ENCODE measurements around the gene UBE2E2.

UBE2E2 gene

DNA sequence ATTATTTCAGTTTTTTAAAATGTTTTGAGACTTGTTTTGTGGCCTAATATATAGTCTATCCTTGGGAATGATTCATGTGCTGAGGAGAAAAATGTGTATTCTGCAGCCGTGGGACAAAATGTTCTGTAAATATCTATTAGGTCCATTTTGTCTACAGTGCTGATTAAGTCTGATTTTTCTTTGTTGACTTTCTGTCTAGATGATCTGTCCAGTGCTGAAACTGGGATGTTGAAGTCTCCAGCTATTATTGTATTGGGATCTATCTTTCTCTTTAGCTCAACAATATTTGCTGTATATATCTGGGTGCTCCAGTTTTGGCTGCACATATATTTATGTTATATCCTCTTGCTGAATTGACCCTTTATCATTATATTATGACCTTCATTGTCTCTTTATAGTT, 85.2 kb downstream of the UBE2E2 start:
- DNase-seq = no peak

DNA sequence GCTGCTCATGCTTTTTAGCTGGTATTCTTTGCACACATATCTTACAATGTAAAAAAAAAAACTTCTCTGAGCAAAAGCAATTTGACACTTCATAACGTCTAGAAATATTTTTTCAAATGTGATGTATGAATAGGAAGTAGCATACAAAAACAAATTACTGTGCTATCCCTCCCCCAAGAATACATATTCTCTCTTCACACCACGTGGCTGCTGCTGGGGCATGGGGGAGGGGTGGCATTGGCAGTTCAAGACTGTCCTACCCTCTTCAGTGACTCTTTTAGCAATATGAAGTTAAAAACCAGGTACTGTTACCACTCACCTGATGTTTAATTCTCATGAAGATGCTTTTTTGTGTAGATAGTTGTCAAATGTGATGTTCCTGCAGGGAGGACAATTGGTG, 85.6 kb downstream of the UBE2E2 start:
- no peak for DNase-seq

DNA sequence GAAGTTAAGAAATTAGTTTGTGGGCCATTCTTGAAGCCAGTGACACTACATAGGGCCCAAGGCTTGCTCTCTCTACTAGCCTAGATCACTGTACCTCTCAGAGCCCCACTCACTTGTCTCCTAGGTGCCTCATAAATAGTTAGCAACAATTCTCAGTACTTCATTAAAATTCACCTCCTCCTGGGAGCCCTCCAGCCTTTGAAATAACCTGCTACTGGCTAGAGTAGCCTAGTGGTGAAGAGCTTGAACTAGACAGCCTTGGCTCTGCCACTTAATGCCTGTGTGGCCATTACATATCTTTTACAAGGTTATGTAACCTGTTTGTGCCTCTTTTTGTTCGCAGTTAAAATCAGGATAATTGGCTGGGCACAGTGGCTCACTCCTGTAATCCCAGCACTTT, 89.3 kb downstream of the UBE2E2 start:
- no peak for DNase-seq

DNA sequence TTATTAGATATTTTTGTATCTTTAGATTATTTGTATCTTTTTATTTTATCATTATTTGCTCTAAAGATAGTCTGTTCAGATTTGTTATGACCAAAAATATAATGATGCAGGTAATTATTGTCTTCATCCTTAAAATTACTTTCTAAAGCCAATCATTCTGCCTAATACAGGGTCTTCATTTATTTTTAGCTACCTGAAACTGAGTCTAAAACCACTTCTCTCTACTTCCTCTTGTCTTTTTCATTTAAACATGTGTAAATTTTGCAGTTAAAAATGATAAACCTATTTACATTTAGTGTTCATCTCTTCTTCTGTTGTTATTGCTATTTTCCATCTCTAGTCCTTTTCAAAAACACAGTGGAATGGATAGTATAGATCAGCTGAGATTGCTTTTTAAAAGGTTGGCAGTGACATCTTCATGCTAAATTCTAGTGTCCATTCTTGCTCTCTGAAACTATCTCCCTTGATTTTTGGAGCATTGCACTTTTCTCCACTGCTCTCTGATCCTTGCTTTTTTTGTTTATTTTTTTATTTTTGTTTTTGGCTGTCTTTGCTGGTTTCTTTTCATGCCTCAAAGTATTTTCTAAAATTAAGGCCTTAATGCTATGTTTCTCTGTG, 91.8 kb downstream of the UBE2E2 start:
- no peak for DNase-seq

DNA sequence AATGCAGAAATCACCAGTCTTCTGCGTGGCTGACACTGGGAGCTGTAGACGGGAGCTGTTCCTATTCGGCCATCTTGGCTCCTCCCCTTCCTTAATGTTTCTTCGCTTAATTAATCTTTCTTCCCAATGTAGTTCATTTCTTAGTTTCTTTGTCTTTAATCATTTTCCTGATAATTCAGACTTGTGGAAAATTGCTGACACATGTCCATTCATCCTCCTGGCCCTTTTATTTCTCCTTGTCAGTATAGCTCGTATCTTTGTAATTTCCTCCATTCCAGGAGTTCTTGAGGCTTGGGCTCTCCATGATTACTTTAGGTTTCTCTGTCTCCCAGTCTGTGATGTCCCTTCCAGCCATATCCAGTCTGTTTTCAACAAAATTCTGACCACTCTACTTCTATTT, 98.7 kb downstream of the UBE2E2 start:
- DNase-seq = no peak

DNA sequence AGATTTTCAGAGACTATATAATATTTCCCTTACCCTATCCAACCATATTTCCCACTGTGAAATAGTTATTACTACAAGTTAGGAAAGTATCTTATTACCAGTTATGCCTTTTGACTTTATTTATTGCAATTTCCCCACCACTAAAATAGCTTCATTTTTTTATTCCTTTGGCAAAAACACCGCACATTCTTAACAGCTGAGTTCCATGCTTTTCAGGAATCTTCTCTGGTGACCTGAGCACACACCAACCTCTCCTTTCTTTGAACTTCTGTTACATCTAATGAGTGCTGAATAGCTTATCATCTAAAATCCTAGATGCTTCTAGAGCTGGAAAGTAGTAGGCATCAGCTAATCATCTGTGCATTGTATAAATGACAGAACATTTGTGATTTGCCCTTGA, 99.1 kb downstream of the UBE2E2 start:
- no peak for DNase-seq

DNA sequence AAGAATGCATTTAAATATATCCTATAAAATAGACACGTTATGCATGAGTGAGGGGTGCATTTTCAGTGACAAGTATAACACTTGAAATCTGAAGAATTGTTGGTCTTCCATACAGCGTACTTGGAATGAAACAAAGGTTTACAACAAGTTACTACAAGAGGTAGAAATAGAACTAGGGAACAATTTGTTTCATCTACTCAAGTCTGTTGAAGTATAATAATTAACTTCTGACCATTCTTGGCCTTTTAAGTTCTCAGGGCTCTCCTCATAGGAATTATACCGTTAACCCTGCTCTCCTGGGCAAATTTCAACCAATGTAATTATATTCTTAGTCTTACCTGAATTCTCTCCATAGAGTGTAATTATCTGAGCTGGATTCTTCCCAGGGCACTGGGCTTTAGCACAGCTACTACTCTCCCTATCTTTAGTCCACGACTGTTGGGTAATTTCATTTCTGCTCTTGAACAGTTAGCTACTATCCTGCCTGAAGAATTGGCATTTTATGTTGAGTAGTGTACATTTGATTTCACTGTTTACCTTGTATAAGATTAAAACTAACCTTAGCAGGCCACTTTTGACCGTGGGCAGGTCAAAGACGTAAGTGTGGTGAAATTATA, 100.6 kb downstream of the UBE2E2 start:
- DNase-seq = no peak

DNA sequence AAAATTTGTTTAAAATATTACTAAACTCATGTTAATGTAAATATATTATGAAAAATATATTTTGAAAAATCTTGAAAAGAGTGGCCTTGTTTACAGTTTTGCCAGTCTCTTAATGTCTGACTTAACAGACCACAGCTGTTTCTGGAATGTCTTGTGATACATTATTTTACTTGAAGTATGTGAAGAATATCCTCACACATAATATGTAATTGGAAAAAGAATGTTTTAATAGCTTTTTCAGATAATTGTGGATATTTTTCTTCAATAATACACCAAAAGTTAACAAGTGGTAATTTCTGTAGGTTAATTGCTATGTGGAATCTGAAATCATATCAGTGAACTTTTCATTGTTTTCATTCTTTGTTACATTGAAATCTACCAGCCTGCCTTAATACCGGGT, 101.3 kb downstream of the UBE2E2 start:
- DNase-seq = no peak

DNA sequence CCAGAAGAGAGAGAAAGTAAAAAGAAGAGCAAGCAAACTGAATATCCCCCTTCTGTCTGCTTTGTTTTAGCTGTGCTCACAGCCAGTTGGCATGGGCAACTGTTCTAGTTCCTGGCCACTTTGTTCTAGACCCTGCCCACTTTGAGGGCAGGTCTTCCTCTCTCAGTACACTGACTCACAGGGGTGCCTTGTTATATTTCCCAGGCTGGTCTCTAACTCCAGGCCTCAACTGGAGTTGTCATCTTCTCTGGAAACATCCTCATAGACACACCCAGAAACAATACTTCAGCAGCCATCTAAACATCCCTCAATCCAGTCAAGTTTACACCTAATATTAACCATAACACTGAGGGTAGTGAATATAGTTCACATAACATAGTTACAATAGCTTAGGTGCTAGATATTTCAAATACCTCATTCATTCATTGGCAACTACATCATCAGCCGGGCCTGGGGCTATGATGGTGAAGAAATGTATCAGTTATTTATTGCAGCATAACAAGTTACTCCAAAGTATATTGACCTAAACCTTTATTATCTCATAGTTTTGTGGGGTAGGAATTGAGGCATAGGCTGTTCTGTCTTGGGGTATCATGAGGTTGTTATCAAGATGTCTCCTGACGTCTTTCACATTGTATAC, 106.0 kb downstream of the UBE2E2 start:
- DNase-seq = no peak

DNA sequence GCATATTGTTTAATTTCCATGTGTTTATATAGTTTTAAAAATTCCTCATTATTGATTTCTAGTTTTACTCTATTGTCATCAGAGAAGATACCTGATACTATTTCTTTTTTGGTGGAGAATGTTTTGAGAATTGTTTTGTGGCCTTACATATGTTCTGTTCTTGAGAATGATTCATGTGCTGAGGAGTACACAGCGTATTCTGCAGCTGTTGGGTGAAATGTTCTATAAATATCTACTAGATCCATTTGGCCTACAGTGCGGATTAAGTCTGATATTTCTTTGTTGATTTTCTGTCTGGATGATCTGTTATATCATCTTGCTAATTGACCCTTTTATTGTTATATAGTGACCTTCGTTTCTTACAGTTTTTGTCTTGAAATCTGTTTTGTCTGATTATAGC, 109.7 kb downstream of the UBE2E2 start:
- DNase-seq = no peak

DNA sequence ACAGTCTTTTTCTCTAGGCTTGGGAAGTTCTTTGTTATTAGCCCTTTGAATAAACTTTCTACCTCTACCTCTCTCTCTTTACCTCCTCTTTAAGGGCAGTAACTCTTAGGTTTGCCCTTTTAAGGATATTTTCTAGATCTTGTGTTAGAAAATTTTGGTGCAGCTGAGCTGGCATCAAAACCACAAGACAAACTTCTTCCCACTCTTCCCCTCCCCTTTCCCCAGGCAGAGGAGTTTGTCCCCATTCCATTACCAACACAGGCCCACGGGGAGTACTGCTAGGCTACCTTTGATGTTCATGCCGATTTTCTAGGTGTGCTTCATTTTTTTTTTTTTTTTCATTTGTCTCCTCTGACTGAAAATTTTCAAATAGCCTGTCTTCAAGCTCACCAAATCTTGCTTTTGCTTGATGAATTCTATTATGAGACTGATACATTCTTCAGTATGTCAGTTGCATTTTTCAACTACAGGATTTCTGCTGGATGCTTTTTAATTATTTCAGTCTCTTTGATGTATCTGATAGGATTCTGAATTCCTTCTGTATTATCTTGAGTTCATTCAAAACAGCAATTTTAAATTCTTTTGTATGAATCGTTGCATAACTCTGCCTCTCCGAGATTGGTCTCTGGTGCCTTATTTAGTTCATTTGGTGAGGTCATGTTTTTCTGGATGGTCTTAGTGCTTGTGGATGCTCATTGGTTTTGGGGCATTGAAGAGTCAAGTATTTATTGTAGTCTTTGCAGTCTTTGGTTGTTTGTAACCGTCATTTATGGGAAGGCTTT, 112.0 kb downstream of the UBE2E2 start:
- DNase-seq = no peak

DNA sequence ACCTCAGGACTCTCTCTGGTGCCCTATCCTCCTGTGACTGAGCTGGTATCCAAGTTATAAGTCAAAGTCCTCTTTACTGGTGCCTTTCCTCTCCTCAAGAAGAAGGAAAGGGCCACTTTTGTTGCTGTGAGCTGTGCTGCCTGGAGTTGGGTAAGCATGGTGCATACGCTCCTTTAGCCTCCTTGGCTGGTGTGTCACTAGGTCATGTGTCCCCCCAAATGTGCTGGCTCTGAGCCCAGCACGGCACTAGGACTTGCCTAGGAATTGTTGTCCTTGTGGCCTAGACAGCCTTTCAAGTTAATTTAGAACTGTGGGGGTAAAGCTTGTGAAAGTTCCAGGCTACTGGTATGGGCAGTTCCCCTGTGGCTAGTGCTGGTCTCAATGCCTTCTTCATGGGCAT, 113.8 kb downstream of the UBE2E2 start:
- DNase-seq = no peak

DNA sequence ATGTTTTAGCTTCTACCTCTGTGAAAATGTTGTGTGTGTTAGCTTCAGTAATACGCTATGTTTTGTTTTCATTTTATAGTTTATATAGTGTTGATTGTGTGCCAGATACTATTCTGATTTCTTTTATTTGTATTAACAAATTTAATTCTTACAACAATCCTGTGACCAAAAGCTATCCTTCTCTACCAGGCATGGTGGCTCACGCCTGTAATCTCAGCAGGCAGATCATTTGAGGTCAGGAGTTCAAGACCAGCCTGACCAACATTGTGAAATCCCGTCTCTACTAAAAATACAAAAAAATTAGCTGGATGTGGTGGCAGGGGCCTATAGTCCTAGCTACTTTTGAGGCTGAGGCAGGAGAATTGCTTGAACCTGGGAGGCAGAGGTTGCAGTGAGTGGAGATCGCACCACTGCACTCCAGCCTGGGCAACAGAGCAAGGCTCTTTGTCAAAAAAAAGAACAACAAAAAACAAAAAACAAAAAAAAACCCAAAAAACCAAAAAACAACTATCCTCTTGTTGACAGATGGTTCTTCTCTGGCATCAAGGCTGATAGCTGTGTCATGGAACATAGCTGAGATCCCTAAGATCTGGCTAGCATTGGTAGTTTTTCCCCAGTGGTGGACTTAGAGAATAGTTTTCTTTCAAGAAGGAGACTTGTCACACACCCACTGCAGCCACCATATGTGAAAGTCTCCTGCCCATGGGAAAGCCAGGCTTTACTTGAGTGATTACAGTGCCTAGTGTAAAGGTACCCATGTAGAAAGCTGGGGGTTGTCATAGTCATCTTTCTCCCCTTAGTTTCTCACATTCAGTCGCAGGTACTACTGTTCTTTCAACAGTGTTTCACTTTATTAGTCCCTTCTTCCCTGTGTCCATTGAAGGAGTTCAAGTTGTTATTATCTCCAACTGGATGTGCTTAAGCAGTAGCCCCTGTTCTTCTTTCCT, 116.5 kb downstream of the UBE2E2 start:
- no peak for DNase-seq

DNA sequence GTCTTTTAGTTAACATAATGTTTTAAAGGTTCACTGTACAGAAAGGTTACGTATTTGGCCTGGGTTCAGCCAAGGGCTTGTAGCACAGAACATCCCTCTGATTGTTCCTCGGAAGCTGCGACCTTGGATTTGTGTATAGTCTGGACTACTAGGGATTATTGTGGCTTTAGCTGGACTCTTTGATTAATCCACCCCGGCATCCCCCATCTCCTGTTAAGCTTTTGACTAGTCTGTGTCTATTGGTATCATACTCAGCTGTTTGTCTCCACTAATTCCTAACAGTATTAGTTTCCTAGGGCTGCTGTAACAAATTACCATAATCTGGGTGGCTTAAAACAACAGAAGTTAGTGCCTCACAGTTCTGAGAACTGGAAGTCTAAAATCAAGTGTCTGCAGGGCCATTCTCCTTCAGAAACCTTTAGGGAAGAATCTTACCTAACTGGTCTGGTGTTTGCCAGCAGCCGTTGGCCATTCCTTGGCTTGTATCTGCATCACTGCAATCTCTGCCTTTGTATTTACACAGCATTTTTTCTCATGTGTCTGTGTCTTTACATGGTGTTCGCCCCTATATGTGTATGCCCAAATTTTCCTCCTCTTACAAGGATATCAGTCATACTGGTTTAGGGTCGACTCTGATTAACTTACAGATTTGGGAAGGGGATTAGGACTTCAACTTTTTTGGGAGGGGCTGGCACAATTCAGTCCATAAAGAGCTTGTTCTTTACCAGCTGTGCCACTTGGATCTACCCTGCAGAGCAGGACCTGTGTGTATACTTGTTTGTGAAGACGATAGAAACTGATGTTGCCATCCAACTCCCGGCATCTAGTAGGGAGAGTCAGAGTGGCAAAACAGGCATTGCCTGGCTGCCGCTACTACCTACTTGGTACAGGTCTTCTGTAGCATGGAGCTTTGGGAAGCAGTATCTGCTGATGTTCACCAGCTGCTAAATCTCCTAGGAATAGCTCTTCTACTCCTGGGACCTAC, 117.8 kb downstream of the UBE2E2 start:
- DNase-seq = no peak

DNA sequence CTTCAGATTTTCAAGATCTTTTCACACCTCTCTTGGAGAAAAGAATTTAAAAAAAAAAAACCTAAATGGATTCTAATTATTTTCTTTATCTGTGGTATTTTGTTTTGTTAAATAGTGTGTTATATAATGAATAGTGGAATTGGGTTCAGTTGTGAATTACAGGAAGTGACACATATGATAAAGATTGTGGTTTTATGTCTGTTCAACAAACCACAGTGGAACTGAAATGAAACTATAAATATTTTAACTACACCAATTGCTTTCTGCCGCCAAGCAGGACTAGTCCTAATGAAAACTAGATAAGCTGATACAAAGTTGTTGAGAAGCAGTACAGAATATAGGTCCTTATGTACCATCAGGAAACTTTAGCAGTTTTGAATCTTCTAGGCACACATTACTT, 121.6 kb downstream of the UBE2E2 start:
- no peak for DNase-seq

DNA sequence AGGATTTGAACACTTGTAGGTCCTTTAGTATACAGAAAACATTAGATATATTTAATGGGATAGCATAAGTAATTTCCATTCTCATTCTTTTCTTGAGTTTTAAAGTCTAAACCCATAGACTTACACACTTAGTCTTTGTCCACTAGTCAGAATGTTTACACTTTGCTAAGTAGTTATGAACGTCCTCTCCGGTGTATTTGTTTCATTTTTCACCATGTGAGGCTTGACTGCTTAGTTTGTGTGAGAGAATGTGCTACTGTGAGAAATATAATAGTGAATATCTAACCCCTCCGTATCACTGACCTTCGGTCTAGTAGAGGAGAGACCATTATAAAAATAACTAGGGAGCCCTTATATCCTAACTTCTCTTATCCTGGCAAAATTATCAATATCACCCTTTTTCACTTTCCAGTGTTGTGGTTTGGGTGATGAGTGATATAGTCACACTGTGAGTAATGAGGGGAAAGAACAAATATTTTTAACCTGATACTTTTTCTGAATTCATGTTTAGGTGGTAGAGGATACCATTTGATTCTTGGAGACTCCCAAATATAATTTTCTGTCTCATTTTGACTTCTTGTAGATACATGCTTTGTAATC, 122.4 kb downstream of the UBE2E2 start:
- no peak for DNase-seq

DNA sequence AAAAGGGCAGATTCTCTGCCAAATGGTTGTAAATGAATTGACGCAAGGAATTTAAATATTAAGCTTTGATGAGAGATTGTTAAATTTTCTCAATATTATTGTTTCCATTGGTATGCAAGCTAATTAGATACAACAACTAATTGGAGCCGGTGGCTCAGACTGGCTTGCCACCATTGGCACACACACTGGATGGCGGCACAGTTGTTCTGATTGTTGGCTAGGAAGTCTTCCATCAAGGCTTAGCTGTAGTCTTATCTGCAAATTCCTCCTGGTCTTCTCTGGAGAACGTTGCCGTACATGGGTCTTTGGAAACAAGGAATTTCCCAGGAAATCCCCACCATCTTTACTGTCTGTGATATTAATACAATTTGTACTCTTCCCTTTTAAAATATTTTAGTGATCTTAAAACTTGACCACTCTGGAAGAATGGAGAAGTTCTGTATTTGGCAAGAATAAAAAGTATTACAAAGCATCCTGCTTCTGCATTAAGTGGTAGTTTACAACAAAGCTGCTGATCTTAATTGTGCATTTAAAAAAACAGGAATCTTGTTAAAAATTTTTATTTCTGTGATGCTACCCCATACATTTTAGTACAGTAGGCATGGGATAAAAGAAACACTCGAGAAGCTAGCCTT, 126.5 kb downstream of the UBE2E2 start:
- no peak for DNase-seq

DNA sequence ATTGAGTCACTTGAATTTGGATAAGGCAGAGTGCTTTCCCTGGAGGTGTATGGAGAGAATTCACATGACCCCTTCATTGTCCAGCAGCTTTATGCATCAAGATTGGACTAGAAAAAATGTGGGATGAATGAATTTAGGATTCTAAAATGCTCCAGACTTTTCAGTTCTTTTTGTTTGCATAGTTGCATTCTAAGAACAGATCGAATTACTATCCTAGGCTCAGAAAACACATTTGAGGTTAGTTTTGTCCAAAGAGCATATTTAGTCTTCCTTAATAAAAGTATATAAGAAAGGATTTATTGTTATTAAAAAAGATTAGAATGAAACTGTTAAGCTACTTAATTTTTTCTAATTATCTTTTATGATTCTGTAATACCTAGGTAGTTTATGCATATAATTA, 127.4 kb downstream of the UBE2E2 start:
- DNase-seq = no peak

DNA sequence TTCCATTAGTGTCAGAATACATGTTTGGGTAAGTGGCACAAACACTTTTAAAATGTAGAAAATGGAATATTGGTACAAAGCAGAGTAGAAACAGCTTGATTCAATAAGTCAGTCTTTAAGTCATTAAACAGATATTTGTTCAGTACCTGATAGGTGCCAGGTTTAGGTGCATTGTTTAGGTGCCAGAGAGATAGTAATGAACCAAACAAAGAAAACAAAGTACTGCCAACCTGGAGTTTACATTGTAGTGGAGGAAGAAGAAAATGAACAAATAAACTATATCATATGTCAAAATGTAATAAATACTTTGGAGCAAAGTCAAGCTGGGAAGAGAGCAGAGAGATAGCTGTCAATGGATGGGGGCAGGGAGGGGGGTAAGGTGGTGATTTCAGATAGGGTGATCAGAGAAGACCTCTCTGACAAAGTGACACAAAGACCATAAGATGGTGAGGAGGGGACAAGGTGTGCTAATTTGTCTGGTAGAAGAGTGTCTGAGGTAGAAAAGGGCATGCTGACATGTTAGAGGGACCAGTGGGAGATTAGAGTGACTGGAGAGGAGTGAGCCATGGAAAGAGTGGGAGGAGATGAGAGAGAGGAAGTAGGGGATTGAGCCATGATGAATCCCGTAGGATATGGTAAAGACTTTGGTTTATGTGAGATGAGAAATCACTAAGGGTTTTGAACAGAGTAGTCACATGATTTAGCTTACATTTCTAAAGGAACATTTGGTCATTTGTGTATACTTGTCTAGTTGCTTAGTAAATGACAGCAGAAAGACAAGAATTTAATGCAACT, 128.2 kb downstream of the UBE2E2 start:
- DNase-seq = no peak

DNA sequence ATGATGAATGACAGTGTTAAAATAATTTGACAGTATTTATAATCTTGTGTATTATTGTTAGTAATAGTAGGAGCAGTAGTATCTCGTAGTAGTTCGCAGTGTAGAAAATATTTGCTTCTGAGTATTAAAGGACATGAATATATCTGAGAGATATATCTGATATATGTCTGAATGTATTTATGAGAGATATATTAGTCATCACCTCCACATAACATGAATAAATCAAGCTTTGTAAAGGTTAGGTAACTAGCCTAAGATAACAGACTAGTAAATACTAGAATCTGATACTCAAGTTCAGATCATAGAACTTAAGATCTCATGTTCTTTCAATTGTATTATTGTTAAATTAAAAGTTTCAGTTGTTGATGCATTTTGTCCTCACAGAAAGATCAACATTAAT, 130.5 kb downstream of the UBE2E2 start:
- DNase-seq = no peak
